H1 (cell line): ENCODE results near the gene MRPL39. TPM values are rescaled to one million over a fixed set of nuclear protein-coding genes. Genes with fewer than 3 reads are reported as not detected.

Experiments
- CTCF ChIA-PET: fragments of 300-600 bp; sonication (Branson Sonifier 250); formaldehyde crosslinking; loops from one replicate; lab custom pipeline; 2021; ENCODE audit not compliant: partially characterized antibody; lab: Charles Lee
- POLR2A ChIA-PET: fragments of 300-600 bp; sonication (Branson Sonifier 250); formaldehyde crosslinking; loops from one replicate; lab custom pipeline; 2021; ENCODE audit warnings: inconsistent platforms; ENCODE audit not compliant: partially characterized antibody; lab: Charles Lee
- DNase-seq, 2 experiments: peaks; one replicate each; pipeline versions ENCODE4 v3.0.0 to v3.0.0-alpha.2; 2010 to 2022; ENCODE audit warnings: low spot score in 2 of 2, low read depth in 1 of 2, mixed read lengths in 1 of 2
- FAIRE-seq: peaks from 2 replicates; lab custom pipeline; 2011; peaks lifted over from hg19 to GRCh38; lab: Jason Lieb, UNC
- H2AFZ ChIP-seq: 2 replicates; pipeline ENCODE4 v1.8.1; 2012; ENCODE audit warnings: low read length, inconsistent platforms
- H2AK5ac ChIP-seq: 2 replicates; pipeline ENCODE4 v1.6.1; 2013; ENCODE audit warnings: low read depth, low read length
- H2BK120ac ChIP-seq: replicated peaks from 2 replicates; pipeline ENCODE3; 2013; ENCODE audit warnings: low read depth, low read length, inconsistent platforms
- H2BK12ac ChIP-seq: 2 replicates; pipeline ENCODE4 v1.6.1; 2013; ENCODE audit warnings: low read depth, low read length
- H2BK15ac ChIP-seq: 2 replicates; pipeline ENCODE4 v1.6.1; 2013; ENCODE audit warnings: low read length
- H2BK20ac ChIP-seq: 2 replicates; pipeline ENCODE4 v1.6.1; 2013; ENCODE audit warnings: low read length
- H2BK5ac ChIP-seq: 2 replicates; pipeline ENCODE4 v1.6.1; 2013; ENCODE audit warnings: low read depth, low read length
- H3K14ac ChIP-seq: 2 replicates; pipeline ENCODE4 v1.6.1; 2013; ENCODE audit warnings: inconsistent platforms; ENCODE audit not compliant: insufficient read length
- H3K18ac ChIP-seq: 2 replicates; pipeline ENCODE4 v1.6.1; 2013; ENCODE audit warnings: low read length; ENCODE audit errors: extremely low read depth
- H3K23ac ChIP-seq: 2 replicates; pipeline ENCODE4 v1.6.1; 2013; ENCODE audit warnings: inconsistent platforms; ENCODE audit not compliant: insufficient read length
- H3K23me2 ChIP-seq: 2 replicates; pipeline ENCODE4 v1.6.1; 2013; ENCODE audit warnings: low read depth, low read length
- H3K27ac ChIP-seq: 2 replicates; pipeline ENCODE4 v1.6.1; 2011; ENCODE audit warnings: low read depth, low read length, inconsistent platforms
- H3K27me3 ChIP-seq, 4 experiments: replicated peaks in 1 of 4; 1 replicate in 1 of 4; 2 replicates in 3 of 4; pipeline versions ENCODE4 v1.6.1 to v1.8.1; 2011 to 2013; ENCODE audit warnings: low read length in 3 of 4, mild to moderate bottlenecking in 3 of 4, inconsistent platforms in 2 of 4, mixed read lengths in 2 of 4, moderate library complexity in 1 of 4; ENCODE audit not compliant: control insufficient read depth in 3 of 4, insufficient read depth in 3 of 4; ENCODE audit errors: extremely low read depth in 1 of 4
- H3K36me3 ChIP-seq, 4 experiments: 2 replicates each; pipeline versions ENCODE4 v1.6.1 to v1.8.1; 2011 to 2013; ENCODE audit warnings: mild to moderate bottlenecking in 4 of 4, low read length in 3 of 4, moderate library complexity in 2 of 4, control low read depth in 1 of 4, inconsistent platforms in 1 of 4; ENCODE audit not compliant: insufficient read depth in 4 of 4, control insufficient read depth in 2 of 4
- H3K4ac ChIP-seq: replicated peaks from 2 replicates; pipeline ENCODE3; 2013; ENCODE audit warnings: low read length, low read depth, mixed read lengths, inconsistent platforms; ENCODE audit not compliant: insufficient read length
- H3K4me1 ChIP-seq, 4 experiments: replicated peaks in 1 of 4; 1 replicate in 1 of 4; 2 replicates in 3 of 4; pipeline versions ENCODE4 v1.6.1 to v1.8.1; 2011 to 2013; ENCODE audit warnings: low read length in 3 of 4, inconsistent platforms in 2 of 4, mixed read lengths in 1 of 4; ENCODE audit not compliant: insufficient read depth in 4 of 4, control insufficient read depth in 3 of 4
- H3K4me2 ChIP-seq, 2 experiments: 2 replicates each; pipeline versions ENCODE4 v1.6.1 to v1.8.1; 2011 to 2013; ENCODE audit warnings: low read depth in 2 of 2, low read length in 2 of 2, control low read depth in 1 of 2, inconsistent platforms in 1 of 2, mild to moderate bottlenecking in 1 of 2; ENCODE audit not compliant: insufficient read depth in 1 of 2
- H3K4me3 ChIP-seq, 4 experiments: fragments of 200-600, 300-600 bp in 1 of 4; sonication (generic), shearing (Covaris generic), sonication (Bioruptor Twin) in 1 of 4; 2 replicates each; pipeline versions ENCODE4 v1.5.1 to v1.8.1; 2011 to 2016; ENCODE audit warnings: low read length in 4 of 4, low read depth in 3 of 4, control low read depth in 2 of 4, inconsistent platforms in 2 of 4, mild to moderate bottlenecking in 2 of 4, mixed read lengths in 1 of 4, moderate library complexity in 1 of 4; ENCODE audit not compliant: insufficient read depth in 2 of 4; ENCODE audit errors: extremely low read depth in 1 of 4
- H3K56ac ChIP-seq: replicated peaks from 2 replicates; pipeline ENCODE3; 2013; ENCODE audit warnings: low read depth, mild to moderate bottlenecking, mixed read lengths, low read length, inconsistent platforms; ENCODE audit not compliant: insufficient read length
- H3K79me1 ChIP-seq: 2 replicates; pipeline ENCODE4 v1.6.1; 2013; ENCODE audit warnings: low read depth, low read length, control low read depth
- H3K79me2 ChIP-seq, 2 experiments: 2 replicates each; pipeline versions ENCODE4 v1.6.1 to v1.8.1; 2012 to 2013; ENCODE audit warnings: low read length in 2 of 2, mild to moderate bottlenecking in 2 of 2, inconsistent platforms in 1 of 2; ENCODE audit not compliant: insufficient read depth in 2 of 2, control insufficient read depth in 1 of 2
- H3K9ac ChIP-seq, 4 experiments: replicated peaks in 1 of 4; 1 replicate in 1 of 4; 2 replicates in 3 of 4; pipeline versions ENCODE4 v1.6.1 to v1.8.1; 2011 to 2013; ENCODE audit warnings: low read depth in 3 of 4, low read length in 3 of 4, control low read depth in 2 of 4, mild to moderate bottlenecking in 2 of 4, moderate library complexity in 2 of 4, inconsistent platforms in 1 of 4; ENCODE audit errors: extremely low read depth in 1 of 4
- H3K9me3 ChIP-seq, 2 experiments: 2 replicates each; pipeline versions ENCODE4 v1.6.1 to v1.8.1; 2012 to 2013; ENCODE audit warnings: mild to moderate bottlenecking in 2 of 2, moderate library complexity in 2 of 2, control low read depth in 1 of 2, inconsistent platforms in 1 of 2, low read depth in 1 of 2, low read length in 1 of 2, mixed read lengths in 1 of 2; ENCODE audit not compliant: insufficient read depth in 2 of 2
- H4K20me1 ChIP-seq, 2 experiments: replicated peaks in 1 of 2; 2 replicates each; pipeline versions ENCODE3 to v1.8.1; 2011 to 2013; ENCODE audit warnings: inconsistent platforms in 2 of 2, low read length in 2 of 2, mild to moderate bottlenecking in 1 of 2; ENCODE audit not compliant: insufficient read depth in 2 of 2, control insufficient read depth in 1 of 2
- H4K5ac ChIP-seq: 2 replicates; pipeline ENCODE4 v1.6.1; 2013; ENCODE audit warnings: low read length, low read depth, mixed read lengths, inconsistent platforms; ENCODE audit not compliant: insufficient read length
- H4K8ac ChIP-seq: 2 replicates; pipeline ENCODE4 v1.8.0; 2013; ENCODE audit warnings: mild to moderate bottlenecking, moderate library complexity, low read length, inconsistent platforms; ENCODE audit not compliant: insufficient read depth; ENCODE audit errors: extremely low read depth
- H4K91ac ChIP-seq: replicated peaks from 2 replicates; pipeline ENCODE3; 2013; ENCODE audit warnings: low read length, mixed read lengths, inconsistent platforms; ENCODE audit not compliant: insufficient read length
- ASH2L ChIP-seq: fragments of 200-600, 300-600 bp; sonication (generic); IDR thresholded peaks from one replicate; pipeline ENCODE4 v1.7.1; 2017; ENCODE audit warnings: low read length
- BCL11A ChIP-seq, 2 experiments: IDR thresholded peaks; one replicate each; pipeline ENCODE4 v1.6.1; 2011; ENCODE audit warnings: low read depth in 2 of 2, low read length in 2 of 2, mild to moderate bottlenecking in 2 of 2
- CHD1 ChIP-seq: IDR thresholded peaks from 2 replicates; pipeline ENCODE4 v1.6.1; 2012; ENCODE audit warnings: low read depth, low read length, improper control_type of control experiment
- POLR2A ChIP-seq, 2 experiments: IDR thresholded peaks; 1 replicate in 1 of 2; 2 replicates in 1 of 2; pipeline ENCODE4 v1.6.1; 2011; ENCODE audit warnings: low read depth in 2 of 2, low read length in 2 of 2, mild to moderate bottlenecking in 2 of 2; ENCODE audit errors: control extremely low read depth in 1 of 2
- SUZ12 ChIP-seq: fragments of 200-600 bp; sonication (generic); IDR thresholded peaks from 2 replicates; pipeline ENCODE4 v1.6.1; 2012; ENCODE audit warnings: mild to moderate bottlenecking, inconsistent platforms, low read length, moderate library complexity, mixed read lengths
- TAF1 ChIP-seq: IDR thresholded peaks from 2 replicates; pipeline ENCODE4 v1.6.1; 2011; ENCODE audit warnings: mild to moderate bottlenecking, low read depth, low read length
- TAF7 ChIP-seq: optimal IDR thresholded peaks from 2 replicates; pipeline ENCODE3; 2011; ENCODE audit warnings: low read depth, mild to moderate bottlenecking, inconsistent platforms, low read length, moderate library complexity, borderline replicate concordance
- TEAD4 ChIP-seq: IDR thresholded peaks from 2 replicates; pipeline ENCODE4 v1.6.1; 2012; ENCODE audit warnings: low read depth, low read length, inconsistent platforms, mixed read lengths
- YY1 ChIP-seq: IDR thresholded peaks from 2 replicates; pipeline ENCODE4 v1.6.1; 2011; ENCODE audit warnings: low read depth, mild to moderate bottlenecking, low read length
- WGBS, 2 experiments: shearing (Covaris generic) in 1 of 2; methylation state at CpG; one replicate each; pipeline versions ENCODE4 v1.1.6 to v1.1.7; 2013 to 2015; ENCODE audit warnings: low lambda C conversion rate in 2 of 2, mixed read lengths in 2 of 2, inconsistent platforms in 1 of 2, low coverage in 1 of 2, missing lambda C conversion rate in 1 of 2; ENCODE audit not compliant: insufficient replicate concordance in 2 of 2, insufficient coverage in 1 of 2, insufficient read length in 1 of 2; ENCODE audit errors: extremely low coverage in 1 of 2, missing lambda C conversion rate in 1 of 2; 5-methylcytosine and 5-hydroxymethylcytosine counted together
- polyA plus RNA-seq, 7 experiments: library from polyadenylated mRNA; depleted of rRNA in 3 of 7; stranded (reverse) in 5 of 7; unstranded in 2 of 7; fragments of >200 nt in 5 of 7; fragments of 200-250 nt in 2 of 7; gene quantifications; 1 replicate in 5 of 7; 2 replicates in 1 of 7; 4 replicates in 1 of 7; pipeline versions ENCODE4 v1.2.1 to v1.2.3, GENCODE V29; 2011 to 2013; ENCODE audit warnings: missing spikeins in 2 of 7, mixed read lengths in 2 of 7
- total RNA-seq: library from RNA; stranded (reverse); fragmentation: NEBNext Ultra II Directional; extraction: Animal tissue kit (Norgen Biotek cat#: 25700); gene quantifications from 2 replicates; pipeline ENCODE4 v1.2.1, GENCODE V29; 2021
- TF ChIP-seq, protein P1 (sequence below): IDR thresholded peaks from 2 replicates; pipeline ENCODE4 v1.6.1; 2012; ENCODE audit warnings: inconsistent platforms
- TF ChIP-seq, protein P2 (sequence below): IDR thresholded peaks from 2 replicates; pipeline ENCODE4 v1.6.1; 2012; ENCODE audit warnings: inconsistent platforms

MRPL39 gene
- total and polyA plus RNA-seq, 2 of the 8 experiments (the other 6 are each of a cell fraction or from before 2014, with no cell fraction given), result 20.3 to 43.2 TPM

DNA sequence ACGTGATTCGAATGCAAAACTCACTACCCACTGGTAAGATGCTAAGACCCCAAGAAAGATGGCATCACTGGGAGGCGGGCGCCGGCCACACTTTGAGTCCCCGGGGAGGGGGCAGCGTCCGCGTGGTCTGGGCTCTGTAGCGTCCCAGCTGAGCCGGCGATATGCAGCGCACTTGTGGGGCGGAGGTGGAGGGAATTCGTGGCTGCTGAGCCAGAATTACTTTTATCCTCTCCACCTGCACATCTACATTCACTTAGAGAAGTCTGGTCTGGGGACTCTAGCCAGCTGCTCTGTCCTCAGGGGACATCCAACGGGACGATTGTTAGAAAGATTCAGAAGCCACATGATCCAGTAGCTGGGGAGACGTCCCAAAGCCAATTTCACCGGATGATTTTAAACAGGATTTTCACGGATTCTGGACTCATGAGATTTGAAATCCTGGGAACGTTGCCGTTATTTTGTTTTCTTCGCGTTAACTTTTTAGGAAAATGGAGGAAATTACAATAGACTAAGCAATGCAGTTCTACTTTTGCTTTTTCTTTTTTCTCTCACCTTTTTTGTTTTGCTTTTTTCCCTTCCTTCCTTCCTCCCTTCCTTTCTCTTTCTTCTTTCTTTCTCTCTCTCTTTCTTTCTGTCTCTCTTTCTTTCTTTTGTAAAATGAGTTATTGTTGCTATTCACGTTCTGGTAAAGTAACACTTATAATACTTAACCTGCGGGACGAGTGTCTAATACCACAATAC is 33.1 kb upstream of the MRPL39 start:
- Histone ChIP-seq H4K20me1 (no peaks in the 10 kb centered on the region), H3K18ac (peak overlapping the region; percentile 35), H2BK12ac (peak overlapping the region; percentile 19; the same call in 1 of the 2 replicates), H3K23me2 (peaks cover 8% of the 10 kb centered on the region), H3K4me3 (peak overlapping the region; percentile 50 to 84 (median 76)), H2AFZ (peak overlapping the region; percentile 97), H3K27ac (no peak overlapping the region), H3K9me3 (no peaks in the 10 kb centered on the region), H3K79me1 (no peaks in the 10 kb centered on the region; the same call in 1 of the 2 replicates), H2BK15ac (no peak overlapping the region), H3K9ac (peak overlapping the region in 3 of 4 experiments; percentile 6 to 54 (median 35); a peak in 6 of 7 replicates), H2BK120ac (no peak overlapping the region), H4K5ac (no peak overlapping the region), H3K36me3 (no peaks in the 10 kb centered on the region; a peak in 1 of 8 replicates), H4K8ac (no peak overlapping the region; the same call in 1 of the 2 replicates), H3K14ac (no peak overlapping the region), H3K4me2 (peak overlapping the region; percentile 69 to 88), H3K4ac (no peak overlapping the region), H3K79me2 (no peaks in the 10 kb centered on the region), H2BK20ac (no peak overlapping the region), H2BK5ac (no peak overlapping the region), H3K23ac (no peak overlapping the region), H3K56ac (peak overlapping the region; percentile 0), H4K91ac (no peak overlapping the region), H3K4me1 (peaks cover 0 to 3% (median under 1%) of the 10 kb centered on the region in 4 experiments; a peak in 3 of 7 replicates), H2AK5ac (no peak overlapping the region; the same call in 1 of the 2 replicates), H3K27me3 (peaks cover 0 to 5% (median 2%) of the 10 kb centered on the region in 4 experiments; a peak in 3 of 7 replicates)
- ChIA-PET CTCF (interaction anchor here (0.7 to 1.1 kb wide), 2 partner anchors 32 to 146 kb away, joined by 3 read pairs; no protein-coding TSS in a partner anchor), POLR2A (interaction anchor here (0.6 kb wide), 1 partner anchor 218 kb away, joined by 3 read pairs; no protein-coding TSS in a partner anchor)
- WGBS, 2 experiments, result 13% methylated on average over 27 of the region's 27 CpGs; no CpG with 5 or more reads in 1 of the 2 experiments
- DNase-seq (peak in 1 of 2 experiments; percentile 65), FAIRE-seq (no peak)
- TF ChIP-seq YY1 (no peak), ASH2L (no peak), TAF1 (peak; percentile 45; the same call in 1 of the 2 replicates), CHD1 (no peak), TAF7 (no peak), SUZ12 (no peak), POLR2A (IDR thresholded peaks at IDR 0.05; ENCODE audit: control extremely low read depth in 1 of 2, low read depth in 2 of 2, low read length in 2 of 2) (0 out of 3 replicates have a peak, but pooled peaks of 1 of the 2 experiments have one; percentile 33), BCL11A (IDR thresholded peaks at IDR 0.05; ENCODE audit: low read depth in 2 of 2, low read length in 2 of 2) (no peak), TEAD4 (no peak)
- TF ChIP-seq, protein P1, sequence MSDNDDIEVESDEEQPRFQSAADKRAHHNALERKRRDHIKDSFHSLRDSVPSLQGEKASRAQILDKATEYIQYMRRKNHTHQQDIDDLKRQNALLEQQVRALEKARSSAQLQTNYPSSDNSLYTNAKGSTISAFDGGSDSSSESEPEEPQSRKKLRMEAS, result peak; percentile 59; the same call in 1 of the 2 replicates
- TF ChIP-seq, protein P2, sequence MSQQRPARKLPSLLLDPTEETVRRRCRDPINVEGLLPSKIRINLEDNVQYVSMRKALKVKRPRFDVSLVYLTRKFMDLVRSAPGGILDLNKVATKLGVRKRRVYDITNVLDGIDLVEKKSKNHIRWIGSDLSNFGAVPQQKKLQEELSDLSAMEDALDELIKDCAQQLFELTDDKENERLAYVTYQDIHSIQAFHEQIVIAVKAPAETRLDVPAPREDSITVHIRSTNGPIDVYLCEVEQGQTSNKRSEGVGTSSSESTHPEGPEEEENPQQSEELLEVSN, result peak; percentile 22; the same call in 1 of the 2 replicates
